Effector memory CD8-positive, alpha-beta T cell (primary cell): ENCODE data around the gene MESD.

ENCODE experiments used
- ATAC-seq: fragments of 150-1000 bp; cut with Tn5 transposase; replicated peaks from 2 replicates; pipeline ENCODE4 v1.10.0; 2021; ENCODE audit warnings: mild to moderate bottlenecking, moderate library complexity
- DNase-seq, 3 experiments: peaks; one replicate each; pipeline ENCODE4 v3.0.0; 2021
- H3K27ac Mint-ChIP-seq, 2 donors: one replicate each; pipeline ENCODE4 v1.8.0; 2022; ENCODE audit warnings: mild to moderate bottlenecking in 2 of 2, mixed read lengths in 2 of 2, moderate library complexity in 2 of 2
- H3K27me3 Mint-ChIP-seq, 2 donors: one replicate each; pipeline ENCODE4 v1.8.0; 2022; ENCODE audit warnings: mixed read lengths in 2 of 2
- H3K36me3 Mint-ChIP-seq: one replicate; pipeline ENCODE4 v1.8.0; 2022; ENCODE audit warnings: mild to moderate bottlenecking, moderate library complexity, mixed read lengths; ENCODE audit not compliant: insufficient read depth
- H3K4me1 Mint-ChIP-seq, 2 donors: one replicate each; pipeline ENCODE4 v1.8.0; 2022; ENCODE audit warnings: low read depth in 2 of 2, mixed read lengths in 2 of 2
- H3K4me3 Mint-ChIP-seq, 2 donors: one replicate each; pipeline ENCODE4 v1.8.0; 2022; ENCODE audit warnings: mild to moderate bottlenecking in 2 of 2, mixed read lengths in 2 of 2, moderate library complexity in 2 of 2
- H3K9me3 Mint-ChIP-seq, 2 donors: one replicate each; pipeline ENCODE4 v1.8.0; 2022; ENCODE audit warnings: mixed read lengths in 2 of 2

MESD gene

DNA sequence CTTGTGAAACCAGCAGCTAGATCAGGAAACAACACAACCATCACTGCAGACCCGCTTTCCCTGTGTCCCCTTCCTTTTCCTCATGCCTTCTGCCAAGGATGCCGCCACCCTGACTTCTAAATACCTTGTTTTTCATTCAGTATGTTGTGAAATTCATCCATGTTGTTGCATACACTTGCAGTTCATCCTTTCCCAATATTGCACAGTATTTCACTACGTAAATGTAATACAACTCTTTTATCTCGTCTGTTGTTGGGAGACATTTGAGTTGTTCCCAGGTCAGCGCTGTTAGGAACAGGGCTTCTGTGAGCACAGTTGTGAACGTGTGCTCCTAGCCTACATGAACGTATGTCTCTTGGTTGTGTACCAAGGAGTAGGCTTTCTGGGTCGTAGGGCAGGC is 35.3 kb upstream of the MESD start:
- Mint-ChIP-seq H3K36me3 (peaks cover 4% of the 10 kb centered on the region), H3K27ac (no peak overlapping the region), H3K9me3 (peaks cover 0 to 5% of the 10 kb centered on the region in 2 donors), H3K4me3 (no peak overlapping the region), H3K27me3 (peaks cover 12 to 13% of the 10 kb centered on the region in 2 donors), H3K4me1 (peaks cover 13 to 17% of the 10 kb centered on the region in 2 donors)
- DNase-seq (no peak), ATAC-seq (no peak)

DNA sequence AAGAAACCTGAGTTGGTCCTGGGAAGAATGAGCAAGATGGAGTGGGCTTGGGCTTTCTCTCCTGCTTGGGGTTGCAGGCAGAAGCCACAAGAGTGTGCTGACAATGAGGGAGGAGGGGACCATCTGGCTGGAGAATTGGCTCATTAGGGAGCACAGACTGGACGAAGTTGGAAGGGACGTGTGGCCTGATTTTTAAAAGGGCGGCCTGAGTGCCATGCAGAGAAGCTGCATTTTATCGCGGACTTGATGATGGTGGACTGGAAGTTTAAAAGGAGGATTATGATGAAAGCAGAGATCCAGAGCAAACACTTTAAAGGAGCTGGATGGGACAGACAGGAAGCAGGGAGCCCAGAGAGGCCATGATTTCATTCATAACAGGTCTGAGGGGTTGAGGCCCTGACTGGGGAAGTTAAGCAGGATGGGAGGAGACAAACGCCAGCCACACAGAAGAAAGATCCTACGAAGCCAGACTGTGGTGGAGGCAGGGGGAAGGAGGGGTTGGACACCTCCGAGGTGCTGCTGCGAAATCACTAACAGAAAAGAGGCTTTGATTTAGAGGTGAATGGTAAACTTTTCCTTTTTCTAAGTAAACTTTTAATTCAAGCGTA is 34.8 kb upstream of the MESD start:
- peaks cover 7% of the 10 kb centered on the region in 2 donors for H3K27me3 Mint-ChIP-seq
- peak overlapping the region in 1 of 2 donors; percentile 86 for H3K27ac Mint-ChIP-seq
- peaks cover 13% of the 10 kb centered on the region in 2 donors for H3K4me1 Mint-ChIP-seq
- peaks cover 4% of the 10 kb centered on the region for H3K36me3 Mint-ChIP-seq
- DNase-seq (no peak), ATAC-seq (no peak)
- H3K4me3 Mint-ChIP-seq, result no peak overlapping the region
- no peaks in the 10 kb centered on the region for H3K9me3 Mint-ChIP-seq

DNA sequence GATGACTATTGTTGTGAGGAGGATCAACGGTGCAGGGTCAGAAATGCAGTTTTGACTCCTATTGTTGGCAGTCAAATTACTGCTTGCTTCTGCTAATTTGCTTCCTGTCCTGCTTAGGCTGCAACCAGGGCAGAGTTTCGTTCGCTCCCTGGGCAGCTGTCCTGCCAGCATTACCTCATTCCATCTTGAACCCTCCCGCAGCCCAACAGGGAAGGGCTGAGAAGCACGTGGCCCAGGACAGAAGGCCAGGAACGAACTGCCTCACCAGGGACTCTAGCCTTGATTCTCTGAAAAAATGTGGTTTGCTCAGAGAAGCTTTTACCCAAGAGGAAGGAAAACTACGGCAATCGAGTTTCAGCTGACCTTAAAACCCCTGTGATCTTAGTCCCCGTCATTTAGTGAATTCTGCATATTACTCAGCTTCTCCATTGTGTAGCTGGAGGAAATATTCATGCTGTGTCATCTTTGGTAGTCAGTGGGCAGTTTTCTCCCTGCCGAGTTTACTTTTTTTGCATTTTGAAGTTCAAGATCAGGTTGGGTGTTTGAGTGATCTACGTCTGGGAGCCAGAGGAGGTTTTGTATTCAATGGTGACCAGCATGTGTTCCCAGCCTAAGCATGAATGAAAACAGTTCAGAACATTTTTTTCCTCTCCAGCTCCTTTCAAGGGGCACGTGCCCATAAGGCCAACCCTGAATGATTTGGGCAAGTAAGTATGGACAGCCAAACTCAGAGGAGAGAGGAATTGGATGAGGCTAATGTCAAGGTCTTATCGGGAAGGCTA is 34.1 kb upstream of the MESD start:
- Mint-ChIP-seq H3K36me3 (peaks cover 4% of the 10 kb centered on the region), H3K4me1 (peaks cover 13% of the 10 kb centered on the region in 2 donors), H3K4me3 (peak overlapping the region in 1 of 2 donors; percentile 36), H3K27me3 (peaks cover 0 to 7% of the 10 kb centered on the region in 2 donors), H3K9me3 (no peaks in the 10 kb centered on the region), H3K27ac (peak overlapping the region; percentile 72 to 86)
- peak; percentile 8 for ATAC-seq
- DNase-seq, result no peak

DNA sequence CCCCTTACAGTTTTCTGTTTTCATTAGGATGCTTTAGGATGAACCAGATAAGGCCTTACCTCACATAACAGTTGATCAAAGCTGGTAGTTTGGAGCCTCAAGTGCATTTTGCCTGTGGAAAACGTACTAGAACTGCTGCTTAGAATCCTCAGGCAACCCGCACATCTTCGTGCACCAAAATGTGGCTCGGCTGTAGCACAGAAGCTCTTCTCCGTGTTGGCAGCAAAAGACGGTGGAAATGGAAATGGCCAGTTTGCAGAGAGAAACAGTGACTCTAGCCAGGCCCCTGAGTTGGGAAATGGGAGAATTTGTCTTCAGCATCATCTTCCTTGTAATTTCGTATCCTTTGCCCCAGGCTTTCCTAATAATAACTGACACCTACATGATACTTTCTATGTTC is 31.7 kb upstream of the MESD start:
- DNase-seq (no peak), ATAC-seq (no peak)
- H3K4me3 Mint-ChIP-seq, result no peak overlapping the region
- H3K36me3 Mint-ChIP-seq, result peaks cover 4% of the 10 kb centered on the region
- H3K27ac Mint-ChIP-seq, result no peak overlapping the region
- H3K4me1 Mint-ChIP-seq, result peaks cover 13% of the 10 kb centered on the region in 2 donors
- peaks cover 0 to 7% of the 10 kb centered on the region in 2 donors for H3K27me3 Mint-ChIP-seq
- H3K9me3 Mint-ChIP-seq, result no peaks in the 10 kb centered on the region

DNA sequence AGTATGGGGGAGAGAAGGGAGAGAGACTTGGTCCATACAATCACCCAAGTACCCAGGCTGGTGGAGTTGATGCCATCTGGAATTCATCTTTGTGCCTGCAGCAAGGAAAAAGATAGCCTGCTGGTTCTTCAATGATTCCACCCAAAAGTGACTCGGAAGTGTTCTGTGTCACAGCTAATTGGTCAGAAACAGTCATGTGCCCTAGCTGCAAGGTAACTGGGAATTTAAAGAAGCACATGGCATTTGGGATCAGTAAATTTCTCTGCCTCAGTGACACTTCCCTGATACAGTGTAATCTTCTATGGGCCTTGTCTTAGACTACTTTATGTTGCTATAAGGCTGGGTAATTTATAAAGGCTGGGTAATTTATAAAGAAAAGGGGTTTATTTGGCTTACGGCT is 28.6 kb upstream of the MESD start:
- H3K4me3 Mint-ChIP-seq, result no peak overlapping the region
- peaks cover 0 to 10% of the 10 kb centered on the region in 2 donors for H3K4me1 Mint-ChIP-seq
- H3K27ac Mint-ChIP-seq, result no peak overlapping the region
- no peak for DNase-seq
- no peak for ATAC-seq
- no peaks in the 10 kb centered on the region for H3K27me3 Mint-ChIP-seq
- no peaks in the 10 kb centered on the region for H3K36me3 Mint-ChIP-seq
- no peaks in the 10 kb centered on the region for H3K9me3 Mint-ChIP-seq

DNA sequence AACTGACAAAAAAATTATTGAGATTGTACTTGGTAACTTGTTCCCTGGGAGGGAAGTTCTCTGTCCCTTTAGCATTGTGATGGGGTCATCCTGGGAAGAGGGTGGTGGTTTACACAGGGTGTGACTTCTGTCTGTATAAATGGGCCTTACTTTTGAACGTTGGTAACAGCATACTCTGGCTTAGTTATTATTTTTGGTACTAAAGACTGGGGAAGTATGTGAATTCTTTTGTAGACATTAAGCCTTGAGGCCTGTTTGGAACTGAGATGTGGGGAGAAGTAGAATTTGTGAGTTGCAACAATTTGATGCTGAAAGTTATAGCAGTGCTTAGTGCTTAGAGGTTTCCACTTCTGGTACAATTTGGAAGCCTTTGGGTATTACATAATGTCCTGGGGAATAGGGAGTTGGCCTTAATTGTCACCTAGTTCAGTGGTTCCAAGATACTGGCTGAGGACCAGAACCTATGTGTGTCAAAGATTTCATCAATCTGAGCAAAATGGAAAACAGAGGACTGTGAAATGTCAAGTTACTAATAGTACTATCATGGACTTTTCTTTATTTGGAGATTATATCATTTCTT is 27.0 kb upstream of the MESD start:
- Mint-ChIP-seq H3K4me1 (peaks cover 0 to 11% of the 10 kb centered on the region in 2 donors), H3K27ac (peak overlapping the region in 1 of 2 donors; percentile 36), H3K27me3 (no peaks in the 10 kb centered on the region), H3K4me3 (no peak overlapping the region), H3K36me3 (no peaks in the 10 kb centered on the region), H3K9me3 (no peaks in the 10 kb centered on the region)
- no peak for ATAC-seq
- DNase-seq, result no peak

DNA sequence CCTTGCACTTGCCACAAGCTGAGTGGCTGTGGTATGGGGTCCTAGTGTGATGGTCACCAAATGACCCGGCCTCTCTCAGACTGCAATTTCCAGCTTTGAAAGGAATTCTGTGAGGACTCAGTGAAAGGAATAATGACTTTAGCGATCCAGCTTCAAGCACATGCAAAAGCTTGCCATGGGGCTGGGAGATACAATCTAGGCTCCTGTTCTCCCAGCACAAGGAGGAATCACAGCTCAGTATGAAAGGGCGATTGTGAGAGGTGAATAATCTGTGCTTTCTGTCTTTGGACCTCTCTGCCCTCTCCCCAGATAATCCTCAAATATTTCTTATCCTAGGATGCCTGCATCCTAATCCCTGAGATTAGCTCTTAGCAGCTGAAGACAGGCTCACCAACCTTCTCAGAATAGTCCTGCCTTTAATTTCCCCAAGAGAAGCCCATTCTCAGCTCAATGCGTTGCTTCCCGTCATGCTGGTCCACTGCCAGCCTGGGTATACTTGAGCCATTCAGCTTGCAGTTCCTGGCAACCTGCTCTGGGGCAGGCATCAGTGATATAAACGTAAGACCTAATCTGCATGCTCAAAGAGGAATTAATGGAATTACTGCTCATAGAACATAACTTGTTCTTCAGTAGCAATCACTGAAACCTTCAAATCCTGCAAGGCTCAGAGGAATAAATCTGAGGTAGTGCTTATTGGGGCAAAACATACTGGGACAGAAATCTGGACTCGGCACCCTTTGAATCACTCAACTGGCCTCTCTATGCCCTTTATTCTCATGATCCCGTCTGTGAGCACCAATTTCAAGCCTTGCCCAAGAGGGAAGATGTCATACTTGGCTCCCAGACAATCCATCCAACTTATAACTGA is 26.2 kb upstream of the MESD start:
- H3K36me3 Mint-ChIP-seq, result no peaks in the 10 kb centered on the region
- no peak for DNase-seq
- no peak overlapping the region for H3K4me3 Mint-ChIP-seq
- ATAC-seq, result no peak
- peaks cover 0 to 11% of the 10 kb centered on the region in 2 donors for H3K4me1 Mint-ChIP-seq
- H3K27ac Mint-ChIP-seq, result peak overlapping the region in 1 of 2 donors; percentile 36
- H3K9me3 Mint-ChIP-seq, result no peaks in the 10 kb centered on the region
- no peaks in the 10 kb centered on the region for H3K27me3 Mint-ChIP-seq

DNA sequence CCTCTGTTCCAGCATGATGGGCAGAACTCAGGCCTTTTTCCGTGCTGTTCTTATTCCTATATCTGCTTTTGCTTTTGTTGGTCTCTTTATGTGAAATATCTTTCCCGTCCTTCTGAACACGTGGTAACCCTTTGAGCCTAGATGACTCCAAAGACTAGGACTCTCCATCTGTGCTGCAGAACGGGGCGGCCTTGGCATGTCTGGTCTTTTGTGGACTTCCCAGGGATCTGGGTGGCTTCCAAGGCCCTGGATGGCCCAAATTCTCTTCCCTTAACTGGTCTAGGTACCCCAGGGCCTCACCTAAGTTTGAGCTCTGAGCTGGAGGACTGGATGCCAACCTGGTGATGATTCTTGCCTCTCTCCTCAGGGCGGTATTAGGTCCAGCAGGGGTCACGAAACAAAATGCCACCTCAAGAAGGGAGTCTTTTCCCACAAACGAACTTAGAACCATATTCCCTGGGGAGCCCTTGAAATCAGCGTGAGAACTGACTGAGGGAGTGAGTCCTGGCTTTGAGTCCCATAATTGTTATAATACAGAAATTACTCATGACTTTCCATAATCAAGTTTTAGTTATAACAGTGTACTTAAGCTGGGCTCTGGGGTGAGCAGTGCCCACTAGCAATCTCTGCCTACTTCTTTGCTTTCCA is 25.0 kb upstream of the MESD start:
- no peaks in the 10 kb centered on the region for H3K9me3 Mint-ChIP-seq
- DNase-seq, result no peak
- H3K4me1 Mint-ChIP-seq, result peaks cover 5 to 16% of the 10 kb centered on the region in 2 donors
- H3K36me3 Mint-ChIP-seq, result peaks cover 4% of the 10 kb centered on the region
- ATAC-seq, result no peak
- H3K4me3 Mint-ChIP-seq, result no peak overlapping the region
- H3K27ac Mint-ChIP-seq, result peak overlapping the region; percentile 3 to 17
- H3K27me3 Mint-ChIP-seq, result no peaks in the 10 kb centered on the region

DNA sequence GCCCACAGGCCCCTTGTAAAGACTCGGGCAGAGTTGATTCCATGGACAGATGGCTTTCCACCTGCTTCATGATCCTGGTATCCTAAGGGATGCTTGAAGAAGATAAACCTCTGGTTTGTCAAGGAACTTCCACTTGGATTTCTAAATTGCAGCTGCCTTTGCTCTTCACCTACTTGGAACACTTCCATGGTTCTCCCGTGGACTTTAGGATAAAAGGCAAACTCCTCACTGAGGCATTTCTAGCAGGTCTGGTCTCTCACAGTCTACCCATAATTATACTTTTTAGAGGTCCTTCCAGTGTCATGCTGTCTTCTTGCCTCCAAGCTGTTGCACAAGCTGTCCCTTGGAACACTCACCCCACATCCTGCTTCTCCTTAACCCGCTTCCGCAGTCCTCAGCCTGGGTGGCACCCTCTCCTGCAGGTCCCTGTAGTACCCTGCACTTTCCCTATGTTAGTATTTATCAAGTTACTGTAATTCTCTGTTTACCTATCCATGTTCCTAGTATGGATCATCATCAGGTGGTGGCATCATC is 23.8 kb upstream of the MESD start:
- no peaks in the 10 kb centered on the region for H3K27me3 Mint-ChIP-seq
- peaks cover 5 to 16% of the 10 kb centered on the region in 2 donors for H3K4me1 Mint-ChIP-seq
- no peaks in the 10 kb centered on the region for H3K9me3 Mint-ChIP-seq
- peaks cover 4% of the 10 kb centered on the region for H3K36me3 Mint-ChIP-seq
- DNase-seq (no peak), ATAC-seq (no peak)
- no peak overlapping the region for H3K4me3 Mint-ChIP-seq
- H3K27ac Mint-ChIP-seq, result peak overlapping the region in 1 of 2 donors; percentile 3

DNA sequence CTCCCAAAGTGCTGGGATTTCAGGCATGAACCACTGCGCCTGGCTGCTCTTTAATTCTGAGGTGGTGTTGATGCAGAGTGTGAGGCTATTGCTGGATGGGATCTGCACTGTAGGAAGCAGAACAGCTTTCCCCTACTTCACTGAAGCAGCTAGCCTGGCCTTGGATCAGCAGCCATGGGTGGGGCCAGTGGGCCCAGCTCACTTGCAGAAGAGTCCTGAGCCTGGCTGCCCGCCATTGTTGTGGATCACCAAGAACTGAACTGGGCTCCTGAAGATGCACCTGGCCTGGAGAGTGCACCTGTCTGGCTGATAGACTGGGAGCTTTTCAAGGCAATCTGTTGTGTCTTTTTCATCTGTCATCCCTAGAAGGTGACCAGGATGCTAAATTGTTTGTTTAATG is 23.0 kb upstream of the MESD start:
- H3K4me1 Mint-ChIP-seq, result peaks cover 5 to 19% of the 10 kb centered on the region in 2 donors

DNA sequence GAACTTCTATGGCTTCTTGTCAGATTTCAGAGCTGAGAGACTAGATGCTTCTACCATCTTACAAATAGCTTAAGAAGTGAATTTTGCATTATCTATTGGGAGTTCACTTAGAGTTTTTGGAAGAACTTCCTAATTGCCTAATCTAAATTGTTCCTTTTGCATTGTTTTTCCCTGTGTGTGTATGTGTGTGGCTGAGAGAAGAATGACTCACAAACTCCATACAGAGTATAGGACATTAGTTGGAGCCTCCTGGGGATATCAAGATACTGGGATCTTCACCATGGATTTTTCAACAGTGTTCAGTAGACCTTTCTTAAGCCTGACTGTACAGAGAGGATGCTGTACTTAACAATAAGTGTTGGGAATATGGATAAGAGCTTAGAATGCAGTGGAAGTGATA is 22.0 kb upstream of the MESD start:
- H3K4me3 Mint-ChIP-seq, result no peak overlapping the region
- peaks cover 5 to 21% of the 10 kb centered on the region in 2 donors for H3K4me1 Mint-ChIP-seq
- peak overlapping the region in 1 of 2 donors; percentile 31 for H3K27ac Mint-ChIP-seq
- DNase-seq, result no peak
- ATAC-seq, result no peak
- peaks cover 4% of the 10 kb centered on the region for H3K36me3 Mint-ChIP-seq
- H3K9me3 Mint-ChIP-seq, result no peaks in the 10 kb centered on the region
- no peaks in the 10 kb centered on the region for H3K27me3 Mint-ChIP-seq

More for the DNA sequence above, 23.0 kb upstream of the MESD start:
- Mint-ChIP-seq H3K4me3 (no peak overlapping the region), H3K27ac (no peak overlapping the region), H3K9me3 (no peaks in the 10 kb centered on the region), H3K36me3 (peaks cover 4% of the 10 kb centered on the region), H3K27me3 (no peaks in the 10 kb centered on the region)
- ATAC-seq, result no peak
- DNase-seq, result no peak

DNA sequence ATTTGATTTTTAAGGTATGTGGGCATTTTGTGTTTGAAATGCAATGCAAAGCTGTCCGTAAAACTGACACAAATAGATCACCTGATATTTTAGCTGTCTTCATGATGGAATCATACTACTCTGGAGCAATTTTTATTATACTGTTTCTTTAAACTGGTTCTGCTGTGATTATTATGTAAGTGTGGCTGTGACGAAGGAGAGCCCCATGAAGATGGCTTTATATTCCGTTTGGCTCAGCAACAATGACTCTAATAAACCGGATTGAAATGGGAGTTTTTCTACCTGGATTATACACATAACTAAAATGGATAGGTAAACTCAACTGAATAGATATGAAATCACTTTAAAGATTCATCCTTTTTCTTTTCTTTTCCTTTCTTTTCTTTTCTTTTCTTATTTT is 20.5 kb upstream of the MESD start:
- Mint-ChIP-seq H3K4me3 (no peak overlapping the region), H3K4me1 (peaks cover 7 to 21% of the 10 kb centered on the region in 2 donors)

More for the DNA sequence above, 20.5 kb upstream of the MESD start:
- H3K9me3 Mint-ChIP-seq, result no peaks in the 10 kb centered on the region
- ATAC-seq (no peak), DNase-seq (no peak)
- no peak overlapping the region for H3K27ac Mint-ChIP-seq
- H3K36me3 Mint-ChIP-seq, result peaks cover 4% of the 10 kb centered on the region
- H3K27me3 Mint-ChIP-seq, result no peaks in the 10 kb centered on the region
